GM19455 (cell line): ENCODE data around the gene MAP3K5.
"Not testable (repeated sequence)": the region's sequence is repeated elsewhere in the genome, so short reads cannot be mapped to it uniquely, and the experiment has no call there.

Experiments used
- ATAC-seq: cut with Tn5 transposase; IDR thresholded peaks from one replicate; pipeline ENCODE4 v1.9.1; 2021; ENCODE audit not compliant: unreplicated experiment

Gene MAP3K5

GRCh38 chr6:136795386-136795785 lies 3.1 kb upstream of the MAP3K5 start:
- no peak for ATAC-seq

- no peak for ATAC-seq
Measured at GRCh38 chr6:136793363-136793762, 1.1 kb upstream of the MAP3K5 start.

GRCh38 chr6:136792095-136792409 lies 225 bp downstream of the MAP3K5 start:
- no peak for ATAC-seq

GRCh38 chr6:136791296-136792094 lies 782 bp downstream of the MAP3K5 start:
- peak; percentile 37 for ATAC-seq

- no peak for ATAC-seq
Measured at GRCh38 chr6:136790411-136791295, 1.6 kb downstream of the MAP3K5 start.

- ATAC-seq, result not testable (repeated sequence)
Measured at GRCh38 chr6:136789440-136789839, 2.8 kb downstream of the MAP3K5 start.

- ATAC-seq, result no peak
Measured at GRCh38 chr6:136788069-136788902, 4.0 kb downstream of the MAP3K5 start.

- no peak for ATAC-seq
Measured at GRCh38 chr6:136787726-136788068, 4.6 kb downstream of the MAP3K5 start.

- ATAC-seq, result no peak
Measured at GRCh38 chr6:136786658-136787057, 5.6 kb downstream of the MAP3K5 start.

- peak; percentile 41 for ATAC-seq
Measured at GRCh38 chr6:136784910-136785746, 7.1 kb downstream of the MAP3K5 start.

- ATAC-seq, result no peak
Measured at GRCh38 chr6:136784271-136784664, 8.0 kb downstream of the MAP3K5 start.

GRCh38 chr6:136783495-136784270 lies 8.6 kb downstream of the MAP3K5 start:
- ATAC-seq, result peak; percentile 64

- ATAC-seq, result no peak
Measured at GRCh38 chr6:136783021-136783420, 9.3 kb downstream of the MAP3K5 start.

GRCh38 chr6:136782021-136782770 lies 10.1 kb downstream of the MAP3K5 start:
- ATAC-seq, result no peak

- no peak for ATAC-seq
Measured at GRCh38 chr6:136780972-136781371, 11.3 kb downstream of the MAP3K5 start.

GRCh38 chr6:136779682-136780081 lies 12.6 kb downstream of the MAP3K5 start:
- ATAC-seq, result no peak

GRCh38 chr6:136777651-136778050 lies 14.6 kb downstream of the MAP3K5 start:
- no peak for ATAC-seq

GRCh38 chr6:136775548-136775947 lies 16.7 kb downstream of the MAP3K5 start:
- ATAC-seq, result no peak

- no peak for ATAC-seq
Measured at GRCh38 chr6:136775081-136775480, 17.2 kb downstream of the MAP3K5 start.
